Left forelimb (tissue), 1 donor: ENCODE results near the gene SEMA3B.
"Not testable (repeated sequence)": the region's sequence is repeated elsewhere in the genome, so short reads cannot be mapped to it uniquely, and the experiment has no call there.

Experiments used
- DNase-seq: peaks from one replicate; pipeline ENCODE4 v3.0.0-alpha.2; 2018; ENCODE audit warnings: low spot score

The SEMA3B gene

DNA sequence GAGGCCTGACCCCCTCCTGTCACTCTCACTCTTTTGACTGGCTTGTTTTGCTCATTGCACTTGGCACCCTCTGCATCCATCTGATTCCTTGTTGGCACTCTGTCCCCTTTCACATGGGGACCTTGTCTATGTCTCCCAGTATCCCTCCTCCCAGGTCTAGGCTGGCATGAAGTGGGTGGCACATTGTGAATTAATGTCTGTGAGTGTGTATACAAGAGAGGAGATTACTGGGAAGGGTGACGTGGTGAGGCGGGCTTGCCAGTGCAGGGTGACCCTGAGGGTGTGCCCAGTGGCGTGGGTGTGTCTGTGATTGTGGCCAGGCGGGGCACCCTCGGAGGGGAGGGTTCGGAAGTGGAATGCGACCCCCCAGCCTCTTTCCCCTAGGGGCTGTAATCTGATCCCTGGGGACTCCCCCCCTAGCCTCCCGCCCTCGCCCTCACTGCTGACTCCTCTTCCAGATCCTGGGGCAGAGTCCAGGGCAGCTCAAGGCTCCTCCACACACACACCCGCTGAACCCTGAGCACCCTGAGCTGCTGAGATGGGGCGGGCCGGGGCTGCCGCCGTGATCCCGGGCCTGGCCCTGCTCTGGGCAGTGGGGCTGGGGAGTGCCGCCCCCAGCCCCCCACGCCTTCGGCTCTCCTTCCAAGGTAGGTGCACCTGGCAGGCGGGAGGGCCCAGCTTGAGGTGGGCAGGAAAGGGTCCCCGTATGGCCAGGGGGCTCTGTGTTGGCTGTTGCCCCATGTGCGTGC, at the start of gene SEMA3B:
TSS of gene SEMA3B (plus strand) at position 445 of the 749 bp plus-strand sequence. CDS start at position 539, 94 bp downstream.
- no peak for DNase-seq

DNA sequence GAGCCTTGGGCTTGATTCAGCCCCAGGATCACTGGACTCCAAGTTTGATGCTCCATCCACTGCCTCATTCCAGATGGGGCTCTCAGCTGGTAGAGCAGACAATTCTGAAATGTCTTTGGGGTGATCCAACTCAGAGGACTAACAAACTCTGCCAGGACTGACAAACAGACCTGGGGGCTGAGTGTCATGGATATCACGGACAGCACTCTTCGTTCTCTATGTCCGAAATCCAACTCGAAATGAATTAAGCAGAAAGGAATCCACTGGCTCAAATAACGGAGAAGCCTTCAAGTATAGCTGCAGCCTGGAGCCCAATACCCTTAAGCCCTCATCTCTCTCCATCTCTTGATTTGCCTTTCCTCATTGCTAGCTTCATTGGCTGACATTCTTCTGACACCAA, 49.7 kb upstream of the SEMA3B start:
- no peak for DNase-seq

DNA sequence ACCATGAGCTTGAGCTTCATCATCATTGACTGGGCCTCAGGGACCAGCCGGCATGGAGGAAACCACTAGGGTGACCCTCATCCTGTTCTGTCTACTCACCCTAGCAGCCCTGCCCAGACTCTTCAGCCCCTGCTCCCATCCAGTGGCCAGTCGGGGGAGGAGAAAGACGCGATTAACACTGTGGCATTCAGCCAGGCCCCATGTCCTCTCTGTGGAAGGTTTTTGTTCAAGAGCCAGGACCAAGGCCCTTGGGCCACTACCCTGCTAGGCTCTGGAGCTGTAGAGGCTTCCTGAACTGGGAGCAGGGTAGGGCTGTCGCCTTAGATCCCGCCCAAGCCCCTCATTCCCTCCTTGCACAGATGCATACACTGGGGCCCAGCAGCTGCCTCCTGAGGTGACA, 48.8 kb upstream of the SEMA3B start:
- no peak for DNase-seq

DNA sequence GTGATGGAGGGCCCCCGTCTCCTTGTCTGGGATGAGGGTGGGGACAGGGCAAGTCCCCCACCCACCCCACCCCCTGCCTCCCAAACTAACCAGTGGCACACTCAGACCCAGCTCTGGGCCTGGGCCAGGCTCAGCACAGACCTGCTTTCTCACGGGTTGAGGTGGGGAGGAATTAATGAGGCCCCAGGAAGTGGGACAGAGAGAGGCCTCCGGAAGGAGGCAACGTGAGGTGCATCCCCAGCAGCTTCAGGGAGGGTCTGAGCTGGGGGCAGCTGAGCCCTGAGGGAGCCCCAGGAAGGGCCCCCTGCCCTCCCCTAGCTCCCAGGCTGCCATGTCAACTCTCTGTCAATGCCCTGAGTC, 47.9 kb upstream of the SEMA3B start:
- no peak for DNase-seq

DNA sequence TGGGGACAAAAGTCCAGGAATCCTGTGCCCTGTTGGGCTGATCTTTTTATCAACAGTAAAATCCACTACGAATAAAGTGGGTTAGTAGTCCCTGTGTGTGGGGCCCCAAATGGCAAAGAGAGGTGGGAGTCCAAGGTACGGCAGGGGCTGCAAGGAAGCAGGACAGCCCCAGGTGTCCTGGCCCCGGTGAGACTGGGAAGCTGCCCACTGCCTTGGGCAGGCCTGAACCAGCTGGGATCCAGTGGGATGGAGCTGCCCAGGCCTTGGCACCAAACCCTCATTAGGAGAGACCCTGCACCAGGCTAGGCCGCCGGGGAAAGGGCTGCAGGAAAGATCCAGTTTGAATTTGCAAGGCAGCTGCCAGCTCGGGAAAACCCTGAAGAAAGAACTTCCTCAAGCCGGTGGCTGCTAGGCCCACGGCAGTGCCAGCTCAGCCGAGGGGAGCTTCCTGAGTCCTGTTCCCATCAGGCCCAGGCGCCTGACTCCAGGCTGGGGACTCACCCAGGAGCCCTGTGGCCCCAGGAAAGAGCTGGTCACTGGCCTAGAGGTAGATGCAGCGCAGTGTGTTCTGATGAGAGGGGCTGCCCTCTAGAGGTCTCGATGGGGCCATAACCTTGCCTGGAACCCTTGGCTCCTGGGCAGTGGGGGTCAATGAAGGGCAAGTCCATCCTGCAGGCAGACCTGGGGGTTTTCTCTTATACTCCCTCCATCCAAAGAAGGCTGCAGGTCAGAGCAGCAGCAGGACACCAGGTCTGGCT, 47.4 kb upstream of the SEMA3B start:
- no peak for DNase-seq

DNA sequence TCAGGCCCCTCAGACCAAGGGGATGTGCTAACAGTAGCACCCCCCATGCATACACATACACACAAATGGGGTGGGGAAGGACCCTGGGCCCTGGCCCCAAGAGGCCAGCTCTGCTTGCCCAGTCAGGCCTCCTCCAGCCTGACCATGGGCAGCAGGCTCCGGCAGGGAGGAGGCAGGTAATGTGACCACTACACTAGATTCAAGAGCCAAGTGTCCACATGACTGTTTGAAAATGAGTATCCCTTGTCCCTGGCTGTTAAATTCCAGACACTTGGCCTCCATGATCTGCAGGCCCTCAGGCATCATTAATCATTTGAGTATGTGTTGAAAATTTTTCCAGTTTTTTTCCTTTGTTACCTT, 46.8 kb upstream of the SEMA3B start:
- no peak for DNase-seq

DNA sequence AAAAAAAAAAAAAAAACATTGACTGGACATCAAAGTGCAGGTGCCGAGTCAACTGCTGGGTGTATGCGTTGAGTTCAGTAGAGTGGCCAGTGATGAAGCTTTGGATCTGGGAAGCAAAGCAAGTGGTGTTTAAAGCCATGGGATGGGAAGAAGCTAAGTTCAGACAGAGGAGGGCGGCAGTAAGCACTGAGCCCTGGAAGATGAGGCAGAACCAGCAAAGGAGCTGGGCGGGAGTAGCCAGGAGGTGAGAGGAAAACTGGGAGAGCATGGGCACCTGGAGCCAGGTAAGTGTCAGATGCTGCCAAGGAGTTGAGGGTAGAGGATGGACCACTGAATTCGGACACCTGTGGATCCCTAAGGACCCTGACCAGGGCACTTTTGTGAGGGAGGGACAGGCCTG, 44.3 kb upstream of the SEMA3B start:
- no peak for DNase-seq

DNA sequence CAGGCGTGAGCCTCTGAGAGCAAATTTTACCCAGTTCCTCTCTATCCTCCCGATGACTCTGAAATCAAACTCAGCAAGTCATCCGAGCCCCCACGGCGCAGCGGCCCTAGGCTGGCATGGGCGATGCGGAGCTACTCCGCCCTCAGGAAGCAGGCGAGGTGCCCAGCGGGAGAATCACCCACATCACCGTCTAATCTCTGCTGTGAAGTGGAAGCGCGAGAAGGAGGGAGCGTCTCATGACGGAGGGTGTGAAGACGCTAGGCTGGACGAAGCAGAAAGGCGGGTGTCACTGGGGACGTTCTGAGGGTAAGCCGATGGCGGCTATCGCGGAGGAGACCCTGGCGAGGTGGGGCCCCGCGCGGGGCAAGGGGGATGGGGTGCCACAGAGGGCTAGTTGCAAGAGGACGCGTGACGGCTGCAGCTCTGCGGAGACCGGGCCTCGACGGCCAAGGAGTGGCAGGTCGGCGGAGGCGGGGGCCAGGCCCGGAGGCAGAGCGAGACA, 42.0 kb upstream of the SEMA3B start:
- DNase-seq: no peak

DNA sequence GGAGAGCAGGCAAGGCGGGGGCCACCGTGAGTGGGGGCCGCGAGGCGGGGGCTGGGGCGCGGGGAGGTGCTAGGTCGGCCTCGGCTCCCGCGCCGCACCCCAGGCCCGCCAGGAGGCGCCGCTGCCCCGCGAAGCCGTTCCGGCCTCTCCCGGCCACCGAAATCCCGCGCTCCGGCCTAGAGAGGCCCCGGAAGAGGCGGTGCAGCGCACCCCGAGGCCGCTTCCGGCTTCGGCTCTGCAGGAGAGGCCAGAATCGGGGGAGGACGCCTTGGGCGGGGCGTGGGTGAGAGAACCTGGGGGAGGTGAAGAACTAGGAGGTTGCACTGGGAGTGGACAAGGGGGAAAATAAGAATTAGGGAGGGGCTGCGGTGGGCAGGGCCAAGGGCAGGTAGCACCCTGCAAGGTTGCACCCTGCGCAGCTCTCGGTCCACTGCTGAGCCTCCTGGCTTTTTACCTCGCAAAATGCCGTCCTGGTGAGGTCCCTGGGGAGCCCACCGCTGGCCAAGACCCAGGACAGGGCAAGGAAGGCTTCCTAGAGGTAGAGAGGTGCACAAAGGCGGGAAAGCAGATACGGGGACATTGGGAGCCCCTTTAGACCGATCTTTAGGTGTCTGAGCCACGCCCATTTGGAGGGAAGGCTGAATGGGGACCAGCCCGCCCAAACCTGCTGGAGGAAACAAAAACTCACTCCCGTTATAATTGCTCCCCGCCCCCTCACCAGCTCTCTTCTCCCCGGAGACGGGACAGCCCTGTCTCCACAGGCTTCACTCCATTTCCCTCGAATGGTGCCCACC, 41.4 kb upstream of the SEMA3B start:
- peak; percentile 94 for DNase-seq

DNA sequence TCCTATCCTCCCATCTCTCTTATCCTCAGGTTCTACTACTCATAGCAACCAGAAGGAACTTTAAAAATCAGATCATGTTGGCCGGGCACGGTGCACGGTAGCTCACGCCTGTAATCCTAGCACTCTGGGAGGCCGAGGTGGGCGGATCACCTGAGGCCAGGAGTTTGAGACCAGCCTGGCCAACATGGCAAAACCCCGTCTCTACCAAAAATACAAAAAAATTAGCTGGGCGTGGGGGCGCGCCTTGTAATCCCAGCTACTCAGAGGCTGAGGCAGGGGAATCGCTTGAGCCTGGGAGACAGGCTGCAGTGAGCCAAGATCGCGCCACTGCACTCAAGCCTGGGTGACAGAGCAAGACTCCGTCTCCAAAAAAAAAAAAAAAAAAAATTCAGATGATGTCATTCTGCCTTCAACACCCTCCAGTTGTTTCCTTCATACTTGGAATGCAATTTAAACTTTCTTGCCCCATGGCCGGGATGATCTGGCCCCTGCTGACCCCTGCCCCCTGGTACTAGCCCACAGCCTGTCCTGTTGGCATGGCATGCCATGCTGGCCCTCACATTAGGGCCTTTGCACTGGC, 40.7 kb upstream of the SEMA3B start:
- DNase-seq: not testable (repeated sequence)

DNA sequence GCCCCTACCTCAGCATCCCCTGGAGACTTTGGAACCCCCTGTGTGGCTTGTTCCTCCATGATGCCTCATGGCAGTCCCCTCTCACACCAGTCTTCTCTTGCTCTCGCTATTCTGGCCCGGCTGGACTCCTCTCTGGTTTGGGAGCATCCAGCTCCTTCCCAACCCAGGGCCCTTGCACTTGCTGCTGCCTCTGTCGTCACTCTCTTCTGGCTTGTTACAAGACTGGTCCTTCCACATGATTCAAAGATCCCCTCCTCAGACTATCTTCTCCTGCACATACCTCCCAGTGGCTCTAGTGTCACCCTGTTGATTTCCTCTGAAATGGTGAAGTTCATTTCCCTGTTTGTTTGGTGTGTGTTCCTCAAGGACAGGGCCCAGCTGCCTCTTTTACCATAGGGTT, 39.5 kb upstream of the SEMA3B start:
- DNase-seq: no peak

DNA sequence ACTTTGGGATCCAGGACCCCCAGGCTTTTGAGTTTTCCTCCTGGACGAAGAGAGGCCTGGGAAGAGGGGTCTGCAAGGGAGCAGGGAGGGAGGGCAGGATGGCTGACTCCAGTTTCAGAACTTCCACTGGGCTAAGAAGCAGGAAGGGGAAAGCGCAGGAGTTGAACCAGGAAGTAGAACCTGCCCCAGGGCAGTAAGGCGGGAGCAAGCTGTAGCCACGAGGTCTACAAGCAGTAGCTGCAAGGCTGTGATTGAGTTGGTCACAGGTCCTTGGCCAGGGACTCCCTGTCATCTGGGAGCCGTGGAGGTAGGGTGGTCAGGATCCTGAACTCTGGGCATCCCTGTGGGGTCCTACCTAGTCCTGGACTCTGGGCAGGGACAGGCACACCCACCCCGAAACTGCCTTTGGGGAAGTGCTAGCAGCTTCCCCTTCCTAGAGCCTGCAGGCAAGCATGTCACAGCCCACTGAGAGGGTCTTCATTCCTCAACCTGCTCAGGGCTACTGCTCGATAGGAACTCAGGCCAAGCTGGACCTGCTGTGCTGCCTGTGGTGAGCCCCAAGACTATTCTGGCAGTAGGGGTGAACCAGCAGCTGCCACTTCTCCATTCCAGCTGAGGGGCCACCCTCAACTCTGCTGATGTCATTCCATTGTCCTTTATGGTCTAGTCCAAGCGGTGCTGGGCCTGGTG, 38.7 kb upstream of the SEMA3B start:
- DNase-seq: no peak

DNA sequence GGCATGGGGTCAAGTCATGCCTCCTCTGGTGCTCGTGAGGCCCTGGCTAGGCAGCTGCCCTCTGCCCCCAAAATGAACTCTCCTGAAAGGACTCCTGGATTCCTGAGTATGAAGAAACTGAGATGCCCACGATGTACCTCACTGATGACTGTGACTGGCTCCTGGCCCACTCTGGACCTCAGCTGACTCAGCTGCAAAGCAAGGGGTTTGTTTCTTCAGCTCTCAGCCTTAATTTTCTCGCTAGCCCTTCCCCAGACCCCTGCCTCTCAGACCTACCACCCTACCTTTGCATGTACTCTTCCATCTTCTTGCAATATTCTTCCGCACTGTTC, 38.2 kb upstream of the SEMA3B start:
- DNase-seq: no peak

DNA sequence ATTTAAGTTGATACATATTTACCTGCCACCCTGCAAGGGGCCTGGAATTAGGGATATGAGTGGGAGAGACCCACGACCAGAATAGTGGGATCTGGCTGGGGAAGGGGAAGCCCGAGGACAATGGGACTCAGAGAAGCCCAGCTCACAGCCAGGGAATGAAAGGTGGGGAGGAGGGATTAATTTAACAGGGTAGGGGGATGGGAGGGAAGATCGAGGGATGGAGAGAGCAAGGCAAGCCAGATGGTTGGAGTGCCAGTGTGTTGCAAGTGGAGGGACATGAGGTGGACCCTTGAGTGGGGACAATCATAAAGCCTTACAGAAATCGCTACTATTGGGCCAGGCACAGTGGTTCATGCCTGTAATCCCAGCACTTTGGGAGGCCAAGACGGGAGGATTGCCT, 37.4 kb upstream of the SEMA3B start:
- DNase-seq: no peak

DNA sequence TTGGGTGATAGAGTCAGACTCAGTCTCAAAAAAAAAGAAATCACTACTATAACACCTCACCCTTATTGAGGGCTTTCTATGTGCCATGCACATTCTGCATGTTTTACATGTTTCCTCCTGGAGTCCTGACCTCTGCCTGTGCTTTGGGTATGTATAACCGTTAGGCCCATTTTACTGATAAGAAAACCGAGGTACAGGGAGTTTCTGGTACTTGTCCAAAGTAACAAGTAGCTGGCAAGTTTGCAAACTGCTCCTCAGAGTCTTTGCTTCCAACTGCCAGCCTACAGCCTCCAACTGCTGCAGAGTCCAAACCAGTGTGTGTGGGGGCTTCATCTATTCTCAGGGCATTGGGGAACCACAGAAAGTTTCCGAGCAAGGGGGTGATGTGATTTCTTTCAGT, 36.6 kb upstream of the SEMA3B start:
- no peak for DNase-seq

DNA sequence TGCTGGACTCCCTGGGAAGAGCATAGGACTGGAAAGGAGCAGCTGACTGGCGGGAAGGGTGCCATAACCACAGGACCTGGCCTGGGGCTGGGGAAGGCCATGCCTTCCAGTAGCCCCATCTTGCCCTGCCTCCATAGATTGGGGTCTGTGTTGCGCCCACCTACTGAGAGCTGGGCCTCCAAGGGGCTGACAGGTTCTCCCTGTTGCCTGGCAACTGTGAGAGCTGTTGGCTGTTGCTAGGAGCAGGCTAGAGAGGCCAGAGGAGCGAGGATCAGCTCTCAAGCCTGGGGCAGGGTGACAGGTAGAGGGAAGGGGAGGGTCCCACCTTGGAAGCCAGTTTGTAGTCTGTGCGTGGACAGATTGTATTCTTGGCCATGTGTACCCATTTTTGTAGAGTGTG, 35.8 kb upstream of the SEMA3B start:
- DNase-seq: no peak

DNA sequence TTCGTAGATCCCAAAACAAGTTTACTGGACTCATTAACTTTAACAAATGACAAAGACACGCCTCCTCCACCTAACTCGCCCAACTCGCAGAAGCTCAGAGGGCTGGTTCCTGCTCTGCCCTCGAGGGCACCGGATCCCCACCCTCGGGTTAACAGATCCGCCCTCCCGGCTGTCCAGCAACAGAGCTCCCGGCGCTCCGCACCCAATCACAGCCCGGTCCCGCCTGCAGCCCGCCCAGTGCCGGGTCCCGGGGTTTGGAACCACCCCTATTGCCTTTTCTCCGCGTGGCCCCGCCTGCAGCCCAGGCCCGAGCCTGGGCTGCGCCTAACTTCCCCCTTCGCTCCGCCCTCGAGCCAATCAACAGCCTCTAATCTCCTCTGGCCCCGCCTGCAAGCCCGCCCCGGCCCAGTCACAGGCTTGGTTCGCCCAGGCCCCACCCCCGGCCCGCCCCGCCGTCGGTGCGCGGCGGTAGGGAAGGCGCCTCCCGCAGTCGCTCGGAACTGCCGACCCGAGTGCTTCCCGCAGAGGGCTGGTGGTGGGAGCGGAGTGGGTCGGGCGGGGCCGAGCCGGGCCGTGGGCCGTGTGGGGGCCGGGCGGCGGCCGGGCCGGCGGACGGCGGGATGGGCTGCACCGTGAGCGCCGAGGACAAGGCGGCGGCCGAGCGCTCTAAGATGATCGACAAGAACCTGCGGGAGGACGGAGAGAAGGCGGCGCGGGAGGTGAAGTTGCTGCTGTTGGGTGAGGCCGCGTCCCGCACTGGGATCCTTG, 33.0 kb upstream of the SEMA3B start, which contains the start of gene GNAI2:
TSS of gene GNAI2 (plus strand) at position 489 of the 768 bp plus-strand sequence. CDS start at position 621, 132 bp downstream.
- peak; percentile 99 for DNase-seq

DNA sequence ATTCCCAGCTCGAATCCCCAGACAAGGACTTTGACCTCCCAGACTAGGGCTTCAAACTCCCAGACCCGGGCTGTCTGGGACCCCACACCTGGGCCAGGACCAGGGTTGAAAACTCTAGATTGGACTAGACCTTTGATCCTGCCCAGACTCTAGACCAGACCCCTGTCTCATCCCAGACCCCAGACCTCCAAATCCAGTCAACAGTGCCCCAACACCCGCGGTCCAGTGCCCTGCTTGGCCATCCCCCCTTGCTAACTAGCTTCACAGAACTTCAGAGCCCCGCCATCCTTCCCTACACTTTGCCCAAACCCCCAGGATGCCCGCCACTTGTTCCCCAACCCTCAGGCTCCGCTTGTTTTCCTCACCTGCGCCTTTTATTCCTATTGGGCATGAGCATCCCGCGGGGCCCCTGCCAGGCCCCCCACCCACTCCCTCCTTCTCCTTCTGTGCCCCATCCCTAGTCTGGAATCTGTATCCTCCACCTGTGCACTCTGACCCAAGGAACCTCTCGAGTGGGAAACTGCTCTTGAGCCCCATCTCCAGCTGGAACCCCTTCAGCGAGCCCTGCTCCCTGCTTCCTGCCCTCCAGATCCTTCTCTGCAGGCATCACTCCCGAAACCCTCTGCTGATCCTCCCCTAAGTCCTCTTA, 32.3 kb upstream of the SEMA3B start:
- no peak for DNase-seq

DNA sequence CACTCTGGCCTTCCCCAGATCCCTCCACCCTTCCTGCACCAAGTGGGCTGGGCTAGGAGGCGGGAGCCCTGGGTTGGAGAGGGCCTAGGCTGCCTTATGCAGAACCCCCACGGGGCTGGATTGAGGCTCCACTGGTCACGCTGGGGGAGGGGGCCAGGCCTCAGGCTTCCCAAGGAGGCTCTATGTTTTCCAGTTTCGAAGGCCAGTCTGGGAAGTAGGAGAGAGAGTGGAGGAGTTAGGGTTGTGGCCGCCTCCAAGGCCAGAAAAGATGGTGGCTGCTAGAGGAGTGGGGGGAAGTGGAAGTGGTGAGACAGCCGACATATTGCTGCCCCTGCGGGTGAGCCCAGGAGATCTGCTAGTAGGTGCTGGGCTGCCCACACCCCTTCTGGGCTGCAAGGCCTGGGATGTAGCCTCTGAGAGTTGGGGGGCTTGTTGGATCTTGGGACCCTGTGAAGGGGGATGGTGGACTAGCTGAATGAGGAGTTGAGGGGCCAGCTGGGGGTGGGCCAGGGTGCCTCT, 31.8 kb upstream of the SEMA3B start:
- no peak for DNase-seq
